Measurements from ENCODE around the gene TAF5L. TPM values are rescaled to one million over a fixed set of nuclear protein-coding genes. Genes with fewer than 3 reads are reported as not detected.

Gene TAF5L
- polyA plus RNA-seq, 2 of the 4 experiments (the other 2 are of a cell fraction) = 17.4 to 25.0 TPM

- H3K4me1 ChIP-seq = no peaks in the 10 kb centered on the region
- CTCF ChIA-PET = interaction anchor here (0.6 to 5.1 kb wide), 2 partner anchors 6 to 36 kb away, joined by 4 to 25 read pairs; partner anchors contain the start of gene ABCB10
- FAIRE-seq (no peak), ATAC-seq (no peak), DNase-seq (ENCODE audit: low read depth in 1 of 2, low spot score in 1 of 2) (no peak)
- H3K9me3 ChIP-seq = no peaks in the 10 kb centered on the region
- no peak overlapping the region for H3K4me3 ChIP-seq
- H3K27ac ChIP-seq = no peak overlapping the region
- POLR2A ChIA-PET = no interaction called here
- WGBS (ENCODE audit: missing lambda C conversion rate) = 75% methylated on average over 3 of the region's 3 CpGs
- TF ChIP-seq GATA3 (IDR thresholded peaks at IDR 0.05; ENCODE audit: borderline replicate concordance) (no peak), ZFP36 (IDR thresholded peaks at IDR 0.05; ENCODE audit: borderline replicate concordance, partially characterized antibody) (no peak), CTCF (IDR thresholded peaks at IDR 0.05) (no peak), CHD4 (IDR thresholded peaks at IDR 0.05; ENCODE audit: borderline replicate concordance) (no peak), EHMT2 (IDR thresholded peaks at IDR 0.05; ENCODE audit: low read depth) (no peak), RNF2 (IDR thresholded peaks at IDR 0.05; ENCODE audit: borderline replicate concordance, low read depth) (no peak), RAD21 (conservative IDR thresholded peaks at IDR 0.05 in 1 of 2, IDR thresholded peaks at IDR 0.05 in 1 of 2) (no peak), NFE2L2 (conservative IDR thresholded peaks at IDR 0.05; ENCODE audit: low read length) (no peak), PBX3 (IDR thresholded peaks at IDR 0.05) (no peak), MAFK (IDR thresholded peaks at IDR 0.05; ENCODE audit: partially characterized antibody) (no peak), MAX (IDR thresholded peaks at IDR 0.05) (no peak), CBX2 (IDR thresholded peaks at IDR 0.05; ENCODE audit: borderline replicate concordance, low read depth) (no peak), HMGXB4 (CRISPR knock-in tag; IDR thresholded peaks at IDR 0.05; ENCODE audit: borderline replicate concordance) (no peak), CBX8 (IDR thresholded peaks at IDR 0.05) (no peak)
- H3K4me2 ChIP-seq = no peak overlapping the region
These were observed 74.9 kb downstream of the TAF5L start for GRCh38 chr1:229550812-229551567.

GRCh38 chr1:229547542-229547941, 78.4 kb downstream of the TAF5L start:
- ChIA-PET CTCF (interaction anchor here (5.1 kb wide), 1 partner anchor 10 kb away, joined by 25 read pairs; the partner anchor contains the start of gene ABCB10), POLR2A (no interaction called here)
- TF ChIP-seq PHF8 (IDR thresholded peaks at IDR 0.05; ENCODE audit: borderline replicate concordance, low read depth) (no peak), USF2 (IDR thresholded peaks at IDR 0.05) (no peak), PBX3 (IDR thresholded peaks at IDR 0.05) (no peak), ESRRA (IDR thresholded peaks at IDR 0.05; ENCODE audit: borderline replicate concordance, low read length) (no peak), NPAS2 (CRISPR knock-in tag; IDR thresholded peaks at IDR 0.05; ENCODE audit: borderline replicate concordance) (no peak), HEYL (CRISPR knock-in tag; IDR thresholded peaks at IDR 0.05) (no peak), HOXB13 (CRISPR knock-in tag; IDR thresholded peaks at IDR 0.05; ENCODE audit: low read depth) (no peak), ZC3H11A (IDR thresholded peaks at IDR 0.05) (no peak), NR3C1 (IDR thresholded peaks at IDR 0.05) (no peak), MAZ (IDR thresholded peaks at IDR 0.05; ENCODE audit: borderline replicate concordance, low read depth, low read length) (no peak), EHMT2 (IDR thresholded peaks at IDR 0.05; ENCODE audit: low read depth) (no peak), HOXA7 (CRISPR knock-in tag; IDR thresholded peaks at IDR 0.05) (no peak), JUNB (IDR thresholded peaks at IDR 0.05) (no peak), POLR2AphosphoS2 (conservative IDR thresholded peaks at IDR 0.05; ENCODE audit: low read length) (no peak)
- no peak for FAIRE-seq
- Histone ChIP-seq H3K4me3 (no peak overlapping the region), H3K4me1 (no peaks in the 10 kb centered on the region), H3K27ac (no peak overlapping the region), H3K4me2 (no peak overlapping the region), H3K9me3 (no peaks in the 10 kb centered on the region)
- no peak for DNase-seq (ENCODE audit: low read depth in 1 of 2, low spot score in 1 of 2)
- 94% methylated on average over 7 of the region's 7 CpGs for WGBS (ENCODE audit: missing lambda C conversion rate)
- ATAC-seq = no peak

Data from A549 (cell line).